OCI-M2 (cell line): Measurements from ENCODE around the gene RRBP1.

ENCODE experiments used
- DNase-seq: peaks from one replicate; lab custom pipeline; 2025; ENCODE audit not compliant: unreplicated experiment; lab: John Stamatoyannopoulos, UW

RRBP1 gene

GRCh38 chr20:17584689-17585088 lies 97.4 kb downstream of the RRBP1 start:
- no peak for DNase-seq

- no peak for DNase-seq
These were observed 98.9 kb downstream of the RRBP1 start for GRCh38 chr20:17583126-17583525.

- DNase-seq, result no peak
These were observed 101.1 kb downstream of the RRBP1 start for GRCh38 chr20:17580895-17581294.

- DNase-seq, result no peak
These were observed 102.5 kb downstream of the RRBP1 start for GRCh38 chr20:17579369-17580039.

GRCh38 chr20:17576215-17576614 lies 105.8 kb downstream of the RRBP1 start:
- DNase-seq, result no peak

- DNase-seq, result no peak
These were observed 108.6 kb downstream of the RRBP1 start for GRCh38 chr20:17573463-17573862.

- no peak for DNase-seq
These were observed 109.9 kb downstream of the RRBP1 start for GRCh38 chr20:17572034-17572638.

- DNase-seq, result no peak
These were observed 110.9 kb downstream of the RRBP1 start for GRCh38 chr20:17571153-17571527.

GRCh38 chr20:17570347-17571152 lies 111.5 kb downstream of the RRBP1 start:
- peak; percentile 28 for DNase-seq

GRCh38 chr20:17569616-17570346 lies 112.3 kb downstream of the RRBP1 start, which contains the start of gene DSTN:
TSS of gene DSTN (plus strand) at chr20:17570075. CDS start at chr20:17570209, 134 bp downstream.
- DNase-seq, result peak; percentile 60

GRCh38 chr20:17568972-17569521 lies 113.0 kb downstream of the RRBP1 start:
- DNase-seq, result no peak

- no peak for DNase-seq
These were observed 113.8 kb downstream of the RRBP1 start for GRCh38 chr20:17568045-17568788.

GRCh38 chr20:17566345-17566744 lies 115.7 kb downstream of the RRBP1 start:
- no peak for DNase-seq

GRCh38 chr20:17565169-17565845 lies 116.7 kb downstream of the RRBP1 start:
- DNase-seq, result no peak
